Measurements from ENCODE around the gene PFDN4.

The PFDN4 gene

DNA sequence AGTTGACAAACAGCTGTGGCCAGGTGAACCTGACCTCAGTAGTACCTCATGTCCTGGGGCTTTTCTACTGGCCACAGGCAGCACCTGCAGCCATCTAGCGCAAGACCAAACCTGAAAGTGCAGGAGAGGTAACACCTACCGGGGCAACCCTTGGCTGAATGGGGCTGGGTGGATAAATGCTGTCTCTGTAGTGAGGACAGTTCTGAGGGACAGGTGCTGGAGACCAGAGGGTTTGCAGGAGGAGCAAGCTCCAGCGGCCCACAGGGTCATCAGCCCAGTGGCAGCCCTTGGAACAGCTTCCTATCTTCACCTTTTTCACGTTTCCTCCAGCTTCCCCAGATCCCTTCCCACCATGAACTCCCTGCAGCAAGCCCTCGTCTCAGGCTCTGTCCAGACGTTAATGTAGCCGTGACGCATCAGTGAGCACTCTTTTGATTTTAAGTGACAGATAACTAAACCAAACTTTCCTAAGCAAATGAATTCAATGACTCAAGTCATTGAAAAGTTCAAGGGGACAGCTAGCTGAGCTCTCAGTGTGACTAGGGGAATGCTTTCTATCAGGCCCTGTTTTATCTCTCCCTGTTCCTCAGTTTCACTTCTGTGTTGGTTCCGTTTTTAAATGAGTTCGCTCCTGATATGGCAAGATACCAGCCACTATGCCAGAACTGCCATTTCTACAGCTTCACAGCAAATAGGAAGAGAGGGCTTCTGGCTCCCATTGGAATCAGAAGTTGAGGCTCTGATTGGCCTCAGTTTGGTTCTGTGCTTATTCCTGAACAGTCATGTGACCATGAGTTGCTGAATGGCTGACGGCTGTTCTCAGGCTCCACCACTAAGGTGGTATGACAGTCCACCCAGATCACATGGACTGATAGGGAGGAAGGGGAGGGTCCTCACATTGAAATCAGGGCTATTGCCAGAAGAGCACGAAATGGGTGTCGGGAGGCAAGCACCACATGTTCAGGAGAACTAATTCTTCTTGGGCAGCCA lies 12.1 kb upstream of the PFDN4 start:
- Histone ChIP-seq H3K9ac (ENCODE audit: low read depth, low read length) (no peak overlapping the region), H3K36me3 (ENCODE audit: insufficient read depth, low read depth, low read length) (no peaks in the 10 kb centered on the region), H3K27ac (ENCODE audit: low read length) (no peak overlapping the region), H3K4me1 (ENCODE audit: insufficient read depth, low read length) (no peaks in the 10 kb centered on the region), H3K4me3 (ENCODE audit: low read length) (no peak overlapping the region), H3K9me3 (ENCODE audit: insufficient read depth, low read depth, low read length) (no peaks in the 10 kb centered on the region), H3K27me3 (ENCODE audit: insufficient read depth, low read length) (no peaks in the 10 kb centered on the region)

- H3K27ac ChIP-seq (ENCODE audit: low read length): no peak overlapping the region
- H3K27me3 ChIP-seq (ENCODE audit: insufficient read depth, low read length): no peaks in the 10 kb centered on the region
- no peaks in the 10 kb centered on the region for H3K4me1 ChIP-seq (ENCODE audit: insufficient read depth, low read length)
- H3K9ac ChIP-seq (ENCODE audit: low read depth, low read length): no peak overlapping the region
- no peaks in the 10 kb centered on the region for H3K36me3 ChIP-seq (ENCODE audit: insufficient read depth, low read depth, low read length)
- H3K4me3 ChIP-seq (ENCODE audit: low read length): no peak overlapping the region
- no peaks in the 10 kb centered on the region for H3K9me3 ChIP-seq (ENCODE audit: insufficient read depth, low read depth, low read length)
These were observed 10.0 kb upstream of the PFDN4 start for GRCh38 chr20:54197621-54198604.

- H3K9me3 ChIP-seq (ENCODE audit: insufficient read depth, low read depth, low read length): no peaks in the 10 kb centered on the region
- H3K4me3 ChIP-seq (ENCODE audit: low read length): no peak overlapping the region
- no peaks in the 10 kb centered on the region for H3K36me3 ChIP-seq (ENCODE audit: insufficient read depth, low read depth, low read length)
- no peak overlapping the region for H3K27ac ChIP-seq (ENCODE audit: low read length)
- H3K9ac ChIP-seq (ENCODE audit: low read depth, low read length): no peak overlapping the region
- no peaks in the 10 kb centered on the region for H3K27me3 ChIP-seq (ENCODE audit: insufficient read depth, low read length)
- H3K4me1 ChIP-seq (ENCODE audit: insufficient read depth, low read length): no peaks in the 10 kb centered on the region
These were observed 8.6 kb upstream of the PFDN4 start for GRCh38 chr20:54199283-54199682.

DNA sequence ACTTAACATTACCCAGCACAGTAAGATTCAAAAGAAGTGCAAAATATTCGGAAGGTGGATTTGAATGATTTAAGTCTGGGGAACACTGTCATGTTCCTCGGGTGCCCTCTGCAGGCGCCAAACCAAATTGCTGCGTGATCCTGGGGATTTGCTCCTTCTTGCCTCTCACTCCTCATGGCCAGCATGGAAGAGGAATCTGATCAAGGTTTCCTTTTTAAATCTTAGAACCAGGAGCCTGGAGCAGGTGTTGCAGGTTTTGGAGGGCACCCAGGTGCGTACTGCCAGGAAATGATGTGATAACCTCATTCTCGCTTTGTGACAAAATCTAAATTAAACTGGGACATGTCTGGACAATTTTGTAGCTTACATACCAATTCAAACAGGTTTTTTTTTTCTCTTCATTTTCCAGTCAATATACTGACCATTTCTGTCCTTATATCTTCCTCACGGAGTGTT lies 8.1 kb upstream of the PFDN4 start:
- Histone ChIP-seq H3K36me3 (ENCODE audit: insufficient read depth, low read depth, low read length) (no peaks in the 10 kb centered on the region), H3K4me1 (ENCODE audit: insufficient read depth, low read length) (no peaks in the 10 kb centered on the region), H3K4me3 (ENCODE audit: low read length) (no peak overlapping the region), H3K27ac (ENCODE audit: low read length) (no peak overlapping the region), H3K27me3 (ENCODE audit: insufficient read depth, low read length) (no peaks in the 10 kb centered on the region), H3K9me3 (ENCODE audit: insufficient read depth, low read depth, low read length) (no peaks in the 10 kb centered on the region), H3K9ac (ENCODE audit: low read depth, low read length) (no peak overlapping the region)

- no peaks in the 10 kb centered on the region for H3K27me3 ChIP-seq (ENCODE audit: insufficient read depth, low read length)
- no peak overlapping the region for H3K4me3 ChIP-seq (ENCODE audit: low read length)
- H3K4me1 ChIP-seq (ENCODE audit: insufficient read depth, low read length): no peaks in the 10 kb centered on the region
- no peaks in the 10 kb centered on the region for H3K36me3 ChIP-seq (ENCODE audit: insufficient read depth, low read depth, low read length)
- no peak overlapping the region for H3K9ac ChIP-seq (ENCODE audit: low read depth, low read length)
- no peak overlapping the region for H3K27ac ChIP-seq (ENCODE audit: low read length)
- no peaks in the 10 kb centered on the region for H3K9me3 ChIP-seq (ENCODE audit: insufficient read depth, low read depth, low read length)
These were observed 7.2 kb upstream of the PFDN4 start for GRCh38 chr20:54200487-54201267.

- H3K27ac ChIP-seq (ENCODE audit: low read length): no peak overlapping the region
- no peaks in the 10 kb centered on the region for H3K4me1 ChIP-seq (ENCODE audit: insufficient read depth, low read length)
These were observed 6.5 kb upstream of the PFDN4 start for GRCh38 chr20:54201268-54201846.

DNA sequence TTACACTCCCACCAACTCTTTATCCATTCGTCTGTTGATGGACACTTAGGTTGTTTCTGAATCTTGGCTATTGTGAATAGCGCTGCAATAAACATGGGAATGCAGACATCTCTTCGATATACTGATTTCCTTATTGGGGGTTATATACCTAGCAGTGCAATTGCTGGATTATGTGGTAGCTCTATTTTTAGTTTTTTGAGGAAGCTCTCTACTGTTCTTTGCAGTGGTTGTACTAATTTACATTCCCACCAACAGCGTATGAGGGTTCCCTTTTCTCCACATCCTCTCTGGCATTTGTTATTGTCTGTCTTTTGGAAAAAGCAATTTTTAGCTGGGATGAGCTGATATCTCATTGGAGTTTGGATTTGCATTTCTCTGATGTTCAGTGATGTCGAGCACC lies 4.6 kb upstream of the PFDN4 start:
- H3K9me3 ChIP-seq (ENCODE audit: insufficient read depth, low read depth, low read length): no peaks in the 10 kb centered on the region
- H3K4me3 ChIP-seq (ENCODE audit: low read length): no peak overlapping the region
- H3K27me3 ChIP-seq (ENCODE audit: insufficient read depth, low read length): no peaks in the 10 kb centered on the region
- no peak overlapping the region for H3K27ac ChIP-seq (ENCODE audit: low read length)
- no peak overlapping the region for H3K9ac ChIP-seq (ENCODE audit: low read depth, low read length)
- H3K4me1 ChIP-seq (ENCODE audit: insufficient read depth, low read length): no peaks in the 10 kb centered on the region
- no peaks in the 10 kb centered on the region for H3K36me3 ChIP-seq (ENCODE audit: insufficient read depth, low read depth, low read length)

More at GRCh38 chr20:54201268-54201846, 6.5 kb upstream of the PFDN4 start:
- Histone ChIP-seq H3K9me3 (ENCODE audit: insufficient read depth, low read depth, low read length) (no peaks in the 10 kb centered on the region), H3K4me3 (ENCODE audit: low read length) (no peak overlapping the region), H3K36me3 (ENCODE audit: insufficient read depth, low read depth, low read length) (no peaks in the 10 kb centered on the region), H3K27me3 (ENCODE audit: insufficient read depth, low read length) (no peaks in the 10 kb centered on the region), H3K9ac (ENCODE audit: low read depth, low read length) (no peak overlapping the region)

- Histone ChIP-seq H3K9me3 (ENCODE audit: insufficient read depth, low read depth, low read length) (no peaks in the 10 kb centered on the region), H3K36me3 (ENCODE audit: insufficient read depth, low read depth, low read length) (no peaks in the 10 kb centered on the region), H3K27ac (ENCODE audit: low read length) (no peak overlapping the region), H3K27me3 (ENCODE audit: insufficient read depth, low read length) (no peaks in the 10 kb centered on the region), H3K9ac (ENCODE audit: low read depth, low read length) (no peak overlapping the region), H3K4me3 (ENCODE audit: low read length) (no peak overlapping the region), H3K4me1 (ENCODE audit: insufficient read depth, low read length) (peaks cover under 1% of the 10 kb centered on the region; the same call in 1 of the 2 replicates)
These were observed 3.8 kb upstream of the PFDN4 start for GRCh38 chr20:54204063-54204462.

GRCh38 chr20:54204481-54204880 lies 3.4 kb upstream of the PFDN4 start:
- H3K9ac ChIP-seq (ENCODE audit: low read depth, low read length): no peak overlapping the region
- H3K9me3 ChIP-seq (ENCODE audit: insufficient read depth, low read depth, low read length): no peaks in the 10 kb centered on the region
- no peak overlapping the region for H3K4me3 ChIP-seq (ENCODE audit: low read length)
- peaks cover 3% of the 10 kb centered on the region; the same call in 1 of the 2 replicates for H3K4me1 ChIP-seq (ENCODE audit: insufficient read depth, low read length)
- no peaks in the 10 kb centered on the region for H3K27me3 ChIP-seq (ENCODE audit: insufficient read depth, low read length)
- H3K27ac ChIP-seq (ENCODE audit: low read length): no peak overlapping the region
- no peaks in the 10 kb centered on the region for H3K36me3 ChIP-seq (ENCODE audit: insufficient read depth, low read depth, low read length)

DNA sequence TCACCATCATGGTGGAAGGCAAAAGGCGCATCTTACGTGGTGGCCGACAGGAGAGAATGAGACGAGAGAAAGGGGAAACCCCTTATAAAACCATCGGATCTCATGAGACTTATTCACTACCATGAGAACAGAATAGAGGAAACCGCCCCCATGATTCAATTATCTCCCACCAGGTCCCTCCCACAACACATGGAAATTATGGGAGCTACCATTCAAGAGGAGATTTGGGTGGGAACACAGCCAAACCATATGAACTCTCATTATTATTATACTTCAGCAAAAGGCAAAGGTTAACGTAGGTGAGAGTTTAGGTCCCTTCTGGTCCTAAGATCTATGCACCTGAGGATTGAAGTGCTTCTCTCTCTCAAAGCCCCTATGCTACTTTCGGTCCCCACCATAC lies 2.4 kb upstream of the PFDN4 start:
- H3K27ac ChIP-seq (ENCODE audit: low read length): no peak overlapping the region
- no peaks in the 10 kb centered on the region for H3K27me3 ChIP-seq (ENCODE audit: insufficient read depth, low read length)
- no peak overlapping the region for H3K9ac ChIP-seq (ENCODE audit: low read depth, low read length)
- peaks cover 6% of the 10 kb centered on the region; the same call in 1 of the 2 replicates for H3K4me1 ChIP-seq (ENCODE audit: insufficient read depth, low read length)
- no peaks in the 10 kb centered on the region for H3K9me3 ChIP-seq (ENCODE audit: insufficient read depth, low read depth, low read length)
- H3K4me3 ChIP-seq (ENCODE audit: low read length): no peak overlapping the region
- H3K36me3 ChIP-seq (ENCODE audit: insufficient read depth, low read depth, low read length): peaks cover 1% of the 10 kb centered on the region; the same call in 1 of the 2 replicates

All from iPS-20b (cell line).